CD4-positive, alpha-beta T cell treated with Interleukin-10 for 1 hour (primary cell): ENCODE measurements around the gene BNC2.
"Not testable (repeated sequence)": the region's sequence is repeated elsewhere in the genome, so short reads cannot be mapped to it uniquely, and the experiment has no call there.

Experiments used
- DNase-seq: peaks from one replicate; pipeline ENCODE4 v3.0.0-alpha.2; 2020

The BNC2 gene

DNA sequence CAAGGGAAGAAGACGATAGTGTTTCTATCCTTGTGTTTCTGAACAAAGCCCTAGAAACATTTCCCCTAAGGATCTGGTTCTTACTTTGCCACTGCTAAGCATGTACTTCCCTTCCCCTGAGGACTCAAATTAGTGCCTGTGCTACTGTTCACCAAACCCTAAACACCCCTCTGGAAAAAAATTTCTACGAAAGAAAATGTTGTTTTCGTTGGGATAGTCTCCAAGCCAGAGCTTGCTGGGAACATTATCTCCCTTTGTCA is 294.6 kb downstream of the BNC2 start:
- DNase-seq: no peak

DNA sequence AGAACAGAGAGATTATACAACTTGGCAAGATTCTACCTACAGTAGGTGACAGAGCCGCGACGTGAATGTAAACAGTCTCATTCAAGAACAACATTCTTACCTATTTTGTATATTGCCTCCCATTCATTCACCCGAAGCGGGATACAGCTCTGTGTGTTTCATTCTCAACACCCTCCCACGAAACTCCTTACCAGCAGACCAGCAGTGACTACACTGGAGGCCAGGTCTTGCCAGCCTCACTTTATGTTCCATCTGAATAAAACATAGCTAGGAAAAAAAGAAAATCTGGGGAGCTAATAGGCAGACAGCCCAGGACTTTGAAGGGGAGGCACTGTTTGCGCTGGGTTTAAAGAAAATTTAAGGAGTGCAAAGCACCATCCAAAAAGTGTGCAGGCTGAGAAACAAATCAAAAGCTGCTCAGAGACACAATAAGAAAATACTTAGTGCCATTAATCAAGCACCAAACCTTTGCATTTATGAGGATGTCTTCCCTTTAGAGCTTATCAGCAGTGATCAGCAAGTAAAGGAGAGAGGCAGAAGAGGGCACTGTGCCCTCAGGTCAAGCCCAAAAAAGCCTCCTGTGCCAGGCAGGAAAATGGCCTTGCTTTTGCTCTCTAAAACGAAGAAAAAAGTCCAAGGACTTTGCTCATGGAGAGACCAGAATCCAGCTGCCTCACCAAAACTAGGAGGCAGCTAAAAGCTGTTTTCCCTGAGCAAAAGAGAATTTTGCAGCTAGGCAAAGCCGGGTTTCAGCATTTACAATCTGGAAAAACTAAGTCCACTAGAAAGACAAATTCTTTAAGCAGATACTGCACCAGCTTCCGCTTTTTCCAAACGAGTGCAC is 295.1 kb downstream of the BNC2 start:
- no peak for DNase-seq

DNA sequence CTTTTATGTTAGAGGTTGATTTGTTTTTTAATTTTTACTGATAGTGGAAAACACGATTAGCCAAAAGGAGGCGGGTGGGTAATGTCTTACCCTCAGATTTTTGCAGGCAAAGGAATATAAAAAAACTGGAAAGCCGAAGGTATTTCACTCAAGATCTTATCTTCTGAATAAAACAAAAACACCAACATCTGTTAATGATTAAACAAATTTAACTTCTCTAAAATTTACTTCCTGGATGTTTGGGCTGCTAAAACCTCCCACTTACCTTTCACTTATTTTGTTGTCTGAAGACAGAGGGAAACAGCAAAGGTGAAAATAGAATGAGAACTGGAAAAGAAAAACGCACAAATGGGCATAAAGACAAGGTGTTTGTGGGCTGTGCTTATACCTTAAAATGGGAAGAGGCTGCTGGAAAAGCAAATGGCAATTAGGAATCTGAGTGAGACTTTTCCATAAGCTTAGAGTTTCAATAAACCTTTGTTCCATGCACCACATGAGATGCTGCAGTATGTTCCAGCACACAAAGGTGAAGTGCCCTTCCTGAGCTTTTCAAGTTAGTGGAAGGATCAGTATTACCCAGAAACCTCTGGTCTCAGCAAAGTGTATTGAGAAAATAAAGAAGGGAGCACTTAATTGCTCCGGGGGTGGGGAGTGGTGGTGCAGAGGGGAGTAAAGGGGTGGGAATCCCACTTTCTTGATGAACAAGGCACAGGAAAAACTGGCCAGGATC is 298.3 kb downstream of the BNC2 start:
- DNase-seq: no peak

DNA sequence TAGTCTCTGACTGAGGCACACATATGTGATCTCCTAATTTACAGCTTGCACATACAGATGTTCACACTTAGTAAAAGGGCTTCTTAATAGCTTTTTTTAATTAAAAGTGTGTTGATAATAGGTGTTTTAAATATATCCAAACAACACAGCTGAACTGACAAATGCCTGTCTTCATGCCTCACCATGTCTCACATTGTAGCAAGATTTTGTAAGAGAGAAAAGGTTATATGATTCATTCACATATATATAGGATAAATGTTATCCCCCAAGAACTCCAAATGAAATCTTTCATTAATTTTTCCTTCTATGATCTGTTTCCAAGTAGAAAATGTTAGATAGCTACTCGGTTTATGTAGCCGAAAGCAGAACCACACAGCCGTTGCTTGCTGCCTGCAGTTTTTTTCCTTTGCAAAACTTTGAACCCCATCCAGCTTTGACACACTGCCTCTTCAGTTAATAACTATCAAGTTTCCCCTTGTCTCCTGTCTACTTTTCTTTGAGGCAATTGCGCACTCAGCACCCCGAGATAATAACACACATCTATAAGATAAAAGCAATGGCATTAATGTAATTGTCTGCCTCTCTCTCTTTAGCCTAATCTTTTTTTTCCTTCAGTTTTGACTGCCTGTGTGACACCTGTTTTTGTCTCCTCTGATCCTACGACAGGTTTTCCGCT is 299.2 kb downstream of the BNC2 start:
- no peak for DNase-seq

DNA sequence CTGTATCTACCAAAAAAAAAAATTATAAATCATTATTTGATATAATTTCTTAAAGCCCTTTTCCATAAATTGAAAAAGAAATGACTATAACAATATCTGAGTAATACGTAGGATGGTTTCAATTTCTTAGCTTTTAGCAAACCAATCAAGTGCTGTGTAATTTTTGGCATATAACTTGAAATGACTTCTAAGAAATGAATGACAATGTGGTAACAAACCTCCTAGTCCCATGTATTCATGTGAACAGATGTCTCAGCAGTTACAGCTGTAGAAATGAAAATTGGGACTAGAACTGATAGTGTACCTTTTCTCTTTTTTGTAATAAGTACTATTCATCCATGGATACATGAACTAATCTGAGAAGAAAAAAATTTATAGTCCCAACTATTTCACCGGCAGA is 307.0 kb downstream of the BNC2 start:
- DNase-seq: no peak

DNA sequence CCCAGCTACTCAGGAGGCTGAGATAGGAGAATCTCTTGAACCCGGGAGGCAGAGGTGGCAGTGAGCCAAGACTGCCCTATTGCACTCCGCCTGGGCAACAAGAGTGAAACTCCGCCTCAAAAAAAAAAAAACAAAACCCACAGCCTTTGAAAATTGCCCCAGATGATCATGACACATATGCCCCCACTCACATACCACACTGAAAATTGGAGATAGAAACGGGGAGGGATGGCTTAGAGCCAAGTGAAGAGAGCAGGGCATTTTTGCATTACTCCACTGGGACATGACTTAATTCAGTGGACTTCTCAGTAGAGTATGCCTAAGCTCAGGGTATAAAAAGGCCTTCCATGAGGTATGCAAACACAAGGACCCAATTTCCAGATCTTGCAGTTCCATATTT is 309.3 kb downstream of the BNC2 start:
- DNase-seq: no peak

DNA sequence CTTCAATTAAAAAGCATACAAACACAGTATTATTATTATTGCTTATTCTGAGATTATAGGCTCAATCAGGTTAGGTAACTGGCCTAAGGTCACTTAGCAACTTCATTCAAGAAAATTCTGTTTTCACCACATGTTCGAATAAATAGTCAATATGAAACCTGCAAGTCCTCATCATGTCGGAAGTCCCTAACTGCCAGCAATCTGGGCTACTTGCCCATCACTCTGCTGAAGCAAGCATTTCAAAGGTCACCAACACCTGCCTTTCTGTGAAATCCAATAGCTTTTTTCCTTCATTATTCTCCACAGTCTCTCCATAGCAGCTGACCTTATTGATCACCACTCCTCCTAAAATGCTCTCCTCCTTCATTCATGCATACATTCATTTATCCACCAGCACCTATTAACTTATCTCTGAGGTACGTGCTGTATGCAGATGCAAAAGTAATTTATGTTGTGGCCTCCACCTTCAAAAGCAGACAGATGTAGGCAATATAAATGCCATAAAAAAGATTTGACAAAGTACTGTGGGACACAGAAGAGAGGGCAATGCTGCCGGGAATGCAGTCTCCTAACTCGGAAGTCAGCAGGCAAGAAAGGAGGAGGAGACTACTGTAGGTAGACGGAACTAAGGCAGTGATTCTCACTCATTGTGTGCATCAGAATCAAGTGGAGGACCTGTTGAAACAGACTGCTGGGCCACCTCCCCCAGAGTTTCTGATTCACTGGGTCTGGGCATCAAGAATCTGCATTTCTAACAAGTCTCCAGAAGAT is 310.9 kb downstream of the BNC2 start:
- DNase-seq: no peak

DNA sequence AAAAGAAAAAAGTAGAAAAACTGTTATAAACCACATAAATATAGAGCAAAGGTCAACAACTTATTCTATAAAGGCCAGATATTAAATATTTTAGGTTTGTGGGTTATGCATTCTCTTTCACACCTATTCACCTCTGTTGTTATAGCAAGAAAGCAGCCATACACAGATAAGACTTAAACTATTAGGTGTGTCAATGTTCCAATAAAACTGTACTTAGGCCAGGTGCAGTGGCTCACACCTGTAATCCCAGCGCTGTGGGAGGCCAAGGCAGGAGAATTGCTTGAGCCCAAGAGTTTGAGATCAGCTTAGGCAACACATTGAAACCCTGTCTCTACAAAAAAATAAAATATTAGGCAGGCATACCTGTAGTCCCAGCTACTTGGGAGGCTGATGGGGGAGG is 314.7 kb downstream of the BNC2 start:
- no peak for DNase-seq

DNA sequence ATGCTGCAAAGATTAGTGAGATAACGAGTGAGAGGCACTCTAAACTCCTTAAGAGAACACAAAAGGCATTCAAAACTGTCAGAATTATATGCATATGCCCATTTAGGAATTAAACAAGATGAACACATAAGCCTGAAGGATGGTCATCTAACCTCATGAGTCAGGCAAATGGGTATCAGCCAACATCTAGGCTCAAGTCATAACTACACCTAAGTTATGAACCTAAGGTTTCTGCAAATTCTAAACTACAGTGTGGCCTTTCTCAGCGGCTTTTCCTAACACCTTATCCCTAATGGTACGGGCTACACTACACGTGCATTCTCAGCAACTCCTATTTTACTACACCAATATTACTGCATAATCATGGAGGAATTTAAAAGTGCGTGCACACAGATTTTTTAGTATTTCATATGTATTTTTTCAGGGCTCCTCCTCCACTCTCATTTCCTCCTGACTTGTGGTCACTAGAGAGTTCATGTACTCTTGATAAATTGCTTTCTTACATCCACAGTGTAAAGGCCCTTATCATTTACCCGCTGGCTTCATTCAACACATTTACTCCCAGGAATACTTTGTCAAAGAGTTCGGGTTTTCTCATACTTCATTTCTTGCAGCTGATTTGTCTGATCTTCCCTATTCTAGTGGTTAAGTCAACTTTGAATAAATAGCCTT is 316.5 kb downstream of the BNC2 start:
- DNase-seq: no peak

DNA sequence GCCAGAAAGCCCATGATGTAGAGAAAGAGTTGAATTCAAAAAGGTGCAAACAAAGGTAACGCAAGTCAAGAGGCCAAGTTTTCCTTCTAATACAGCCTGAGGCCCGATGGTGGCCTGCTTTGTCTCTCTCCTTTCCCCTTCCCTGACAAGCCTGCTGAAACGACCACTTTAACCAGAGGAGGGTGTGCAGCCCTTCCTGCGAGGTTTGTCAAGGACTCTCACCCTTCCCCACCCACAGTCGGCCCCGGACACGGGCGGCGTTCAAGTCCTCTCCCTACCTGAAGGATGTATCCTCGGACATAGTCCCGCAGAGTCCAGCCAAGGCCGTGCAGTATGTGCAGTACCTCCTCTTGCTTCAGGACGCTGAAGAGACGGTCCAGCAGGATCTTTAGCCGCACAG is 318.2 kb downstream of the BNC2 start:
- DNase-seq: no peak

DNA sequence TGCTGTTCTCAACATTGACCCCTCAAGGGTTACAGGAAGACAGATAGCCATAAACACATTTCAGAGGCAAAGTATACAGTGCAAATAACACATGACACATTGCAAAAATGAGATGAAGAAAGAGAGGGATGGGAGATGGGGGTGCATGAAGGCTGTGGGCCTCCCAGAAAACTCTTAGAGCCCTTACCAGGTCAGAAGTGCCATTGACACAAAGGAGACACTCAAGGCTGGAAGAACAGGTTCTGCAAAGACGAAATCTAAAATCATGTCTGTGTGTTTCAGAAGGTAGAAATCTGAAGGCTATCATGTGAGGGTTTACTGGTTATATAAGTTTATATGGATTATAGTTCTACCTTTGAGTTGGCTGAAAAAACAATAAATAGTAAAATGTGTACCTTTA is 318.8 kb downstream of the BNC2 start:
- DNase-seq: no peak

DNA sequence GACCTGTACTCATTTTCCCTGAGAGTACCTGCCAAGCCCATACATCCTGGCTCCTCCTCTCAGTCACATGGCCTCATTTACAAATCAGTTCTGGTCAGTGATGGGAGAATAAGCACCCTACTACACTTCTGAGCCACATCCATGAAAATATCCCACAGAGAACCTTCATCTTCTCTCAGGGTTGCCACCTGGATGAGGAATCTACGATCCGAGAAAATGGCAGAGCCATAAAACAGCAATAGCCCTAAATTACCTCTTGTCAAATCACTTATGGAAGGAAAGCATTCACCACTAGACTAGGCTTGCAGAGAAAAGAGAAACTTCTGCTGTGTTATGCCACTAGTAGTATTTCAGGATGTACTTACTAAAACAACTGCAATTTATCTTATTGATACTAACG is 324.8 kb downstream of the BNC2 start:
- DNase-seq: no peak

DNA sequence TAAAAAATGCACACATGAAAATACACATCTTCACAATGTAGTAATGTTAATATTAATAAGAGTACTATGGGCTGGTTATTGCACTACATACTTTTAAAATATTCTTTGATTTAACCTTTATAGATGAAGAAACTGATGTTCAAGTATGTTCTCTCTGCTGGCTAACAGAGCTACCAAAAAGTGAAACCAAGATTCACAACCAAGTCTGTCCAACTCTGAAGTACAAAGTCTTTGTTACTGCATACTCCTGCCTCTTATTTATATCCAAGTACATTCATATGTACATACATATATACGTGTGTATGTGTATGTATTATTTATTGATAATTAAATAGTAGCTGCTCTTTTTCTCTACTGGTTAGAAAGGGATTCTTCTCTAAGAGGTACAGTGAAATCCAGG is 325.6 kb downstream of the BNC2 start:
- no peak for DNase-seq

DNA sequence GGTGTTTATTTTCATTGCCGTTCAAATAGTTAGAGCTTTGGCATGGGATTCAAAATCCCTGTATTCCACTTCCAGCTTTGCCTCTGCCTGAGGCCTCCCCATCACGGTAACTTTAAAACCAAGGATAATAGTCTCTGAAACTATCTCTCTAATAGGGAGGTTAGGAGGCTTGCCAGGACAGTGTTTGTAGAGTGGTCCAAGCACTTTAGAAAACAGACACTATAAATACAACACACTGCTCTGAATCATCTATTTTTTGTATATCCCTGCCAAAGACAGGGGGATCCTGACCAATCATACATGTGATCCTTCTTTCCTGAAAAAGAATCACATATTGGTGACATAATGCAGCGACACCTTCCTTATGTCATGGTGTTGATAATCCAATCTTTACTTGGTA is 326.8 kb downstream of the BNC2 start:
- DNase-seq: no peak

DNA sequence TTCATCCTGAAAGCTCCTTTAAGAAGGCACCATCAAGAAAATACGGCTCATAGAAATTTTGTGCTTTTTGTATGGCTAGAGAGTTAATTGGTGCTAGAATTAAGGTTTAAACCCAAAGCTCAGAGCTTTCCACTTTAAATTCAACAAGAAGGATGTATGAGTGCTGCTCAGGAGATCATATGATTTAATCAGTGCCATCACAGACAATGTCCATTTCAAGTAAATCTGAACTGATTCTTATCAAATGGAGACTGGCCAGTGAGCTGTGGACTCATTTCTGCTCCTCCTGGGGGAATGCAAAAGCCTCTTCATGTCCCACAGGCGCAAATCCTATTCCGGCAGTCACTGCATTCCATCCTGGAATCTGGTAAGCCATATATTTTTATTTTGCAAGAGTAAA is 327.2 kb downstream of the BNC2 start:
- no peak for DNase-seq

DNA sequence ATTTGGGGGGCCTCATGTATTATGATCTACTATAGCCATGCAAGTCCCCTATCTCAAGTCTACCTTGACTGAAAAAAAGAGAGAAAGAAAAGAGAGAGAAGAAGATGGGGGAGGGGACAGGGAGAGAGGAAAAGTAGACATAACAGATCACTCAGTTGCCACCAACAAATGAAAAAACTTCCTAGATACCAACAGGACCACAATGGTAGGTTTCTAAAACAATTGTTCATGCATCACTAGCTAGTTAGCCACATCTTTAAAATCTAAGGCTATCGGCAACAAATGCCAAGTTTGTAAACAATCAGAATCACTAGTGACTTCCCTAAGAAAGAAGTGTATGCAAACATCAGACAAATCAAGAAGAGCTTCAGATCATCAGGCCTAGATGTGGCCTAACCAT is 328.2 kb downstream of the BNC2 start:
- DNase-seq: no peak

DNA sequence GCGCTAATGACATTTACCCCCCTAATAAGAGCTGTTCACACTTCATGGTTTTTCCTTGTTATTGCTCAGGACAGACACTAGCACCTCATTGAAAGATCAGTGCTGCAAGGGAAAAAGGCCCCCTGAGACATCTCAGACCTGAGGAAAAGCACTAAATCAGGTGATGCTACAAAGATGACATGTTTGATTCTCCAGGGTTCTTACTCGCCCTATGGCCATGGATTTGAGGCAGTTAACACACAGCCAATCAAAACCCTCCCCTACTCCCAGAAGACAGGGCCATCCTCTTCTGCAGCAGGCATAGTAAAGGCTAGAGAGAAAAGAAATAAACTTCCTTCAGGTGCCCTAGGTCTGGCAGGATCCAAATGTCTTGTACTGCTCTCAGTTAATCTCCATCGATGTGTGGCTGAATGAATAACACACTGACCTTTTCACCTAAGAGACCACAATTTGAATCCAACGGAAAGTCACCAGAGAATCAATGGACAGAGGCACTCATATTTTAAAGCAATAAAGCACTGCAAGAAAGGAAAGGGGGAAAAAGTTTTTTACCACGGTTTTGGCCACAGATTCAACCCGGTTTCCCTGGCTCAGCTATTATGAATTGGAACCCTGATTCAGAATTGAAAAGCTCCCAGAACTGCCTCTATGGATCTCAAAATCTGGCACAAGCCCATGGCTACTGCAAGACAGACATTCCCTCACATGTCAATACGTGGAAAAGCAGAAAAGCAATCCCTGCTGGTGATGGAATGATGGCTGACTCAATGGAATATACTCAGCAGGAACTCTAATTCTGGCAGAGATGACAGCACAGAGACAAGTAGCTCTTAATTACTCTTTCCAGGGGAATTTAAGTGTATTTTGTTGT is 329.5 kb downstream of the BNC2 start:
- DNase-seq: no peak

DNA sequence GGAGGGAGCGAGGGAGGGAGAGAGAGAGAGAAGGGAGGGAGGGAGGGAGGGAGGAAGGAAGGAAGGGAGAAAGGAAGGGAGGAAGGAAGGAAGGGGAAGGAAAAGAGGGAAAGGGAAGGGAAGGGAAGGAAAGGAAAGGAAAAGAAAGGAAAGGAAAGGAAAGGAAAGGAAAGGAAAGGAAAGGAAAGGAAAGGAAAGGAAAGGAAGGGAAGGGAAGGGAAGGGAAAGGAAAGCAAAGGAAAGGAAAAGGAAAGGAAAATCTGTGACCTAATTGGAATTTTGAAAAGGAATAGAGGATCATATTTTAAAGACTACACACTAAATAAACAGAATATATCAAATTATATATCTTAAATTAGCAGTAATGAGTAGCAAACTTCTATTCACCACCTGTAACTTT is 330.8 kb downstream of the BNC2 start:
- DNase-seq: not testable (repeated sequence)

DNA sequence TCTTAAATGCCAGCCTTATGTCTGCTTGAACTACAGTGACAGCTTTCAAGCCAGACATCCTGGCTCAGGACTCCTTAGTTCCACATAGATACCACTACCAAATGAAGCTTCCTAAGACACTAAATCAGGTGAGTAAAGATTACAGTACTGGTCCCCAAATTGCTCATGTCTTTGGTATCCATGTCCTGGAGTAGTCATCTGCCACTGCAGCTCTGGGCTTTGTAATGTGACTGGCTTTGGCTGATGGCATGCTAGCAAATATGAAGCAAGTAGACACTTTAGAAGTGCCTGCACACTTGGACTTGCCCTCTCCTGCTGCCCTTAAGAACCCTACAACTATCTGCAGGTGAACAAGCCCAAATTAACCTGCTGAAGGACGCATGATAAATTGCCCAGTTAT is 334.9 kb downstream of the BNC2 start:
- DNase-seq: no peak

DNA sequence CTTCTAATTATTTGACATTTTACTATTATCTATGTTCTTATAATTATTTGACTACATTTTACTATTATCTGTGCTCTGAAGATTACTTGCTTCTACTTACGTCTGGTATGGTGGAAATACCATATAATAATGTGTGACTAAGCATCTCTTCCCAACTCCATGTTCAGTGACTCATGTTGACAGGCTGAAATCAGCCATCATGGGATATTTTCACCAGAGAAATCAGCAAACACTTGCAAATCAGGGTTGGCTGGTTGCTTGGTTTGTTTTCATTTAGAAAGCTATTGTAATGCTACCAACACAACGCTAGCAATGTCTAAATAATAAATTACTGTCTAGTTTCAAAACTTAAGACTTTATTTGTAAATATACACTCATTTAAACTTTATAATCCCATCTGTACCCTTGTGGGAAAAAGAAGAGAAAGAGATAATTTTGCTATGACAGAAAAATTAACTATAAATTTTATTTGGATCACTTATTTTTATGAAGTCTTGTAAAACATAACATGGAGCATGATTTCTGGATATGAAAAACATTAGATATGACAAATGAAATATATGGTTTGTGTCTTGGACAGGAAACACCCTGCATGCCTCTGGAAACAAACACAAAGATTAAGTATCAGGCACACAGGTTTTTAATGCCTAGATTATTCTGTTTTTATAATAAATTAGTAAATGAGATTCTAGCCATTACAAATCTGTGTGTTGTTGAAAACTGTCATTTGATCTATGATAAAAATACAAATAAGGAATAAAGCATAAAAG is 337.6 kb downstream of the BNC2 start:
- DNase-seq: no peak

DNA sequence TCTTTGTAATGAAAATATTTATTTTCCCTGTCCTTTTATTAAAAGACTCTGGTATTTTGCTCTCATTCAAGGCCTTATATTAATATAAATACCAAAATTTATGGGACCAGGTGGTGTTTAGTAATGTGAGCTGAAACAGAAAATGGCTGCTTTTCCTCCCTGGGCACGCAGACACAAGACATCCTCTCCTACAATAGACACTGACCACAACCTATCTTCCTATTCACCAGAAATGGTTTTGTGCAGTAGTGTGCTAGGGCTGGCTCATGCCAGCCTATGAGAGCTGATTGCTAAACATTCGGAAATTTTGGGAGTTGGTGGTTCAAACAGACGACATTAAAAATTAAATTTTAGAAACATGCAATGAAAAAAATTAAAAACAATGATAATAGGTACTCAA is 338.2 kb downstream of the BNC2 start:
- no peak for DNase-seq
